Measurements from ENCODE around the gene ATP8B1. TPM values are rescaled to one million over a fixed set of nuclear protein-coding genes. Genes with fewer than 3 reads are reported as not detected.

Gene ATP8B1
- total RNA-seq, 1 donor from 2014 or later: 0.07 TPM

DNA sequence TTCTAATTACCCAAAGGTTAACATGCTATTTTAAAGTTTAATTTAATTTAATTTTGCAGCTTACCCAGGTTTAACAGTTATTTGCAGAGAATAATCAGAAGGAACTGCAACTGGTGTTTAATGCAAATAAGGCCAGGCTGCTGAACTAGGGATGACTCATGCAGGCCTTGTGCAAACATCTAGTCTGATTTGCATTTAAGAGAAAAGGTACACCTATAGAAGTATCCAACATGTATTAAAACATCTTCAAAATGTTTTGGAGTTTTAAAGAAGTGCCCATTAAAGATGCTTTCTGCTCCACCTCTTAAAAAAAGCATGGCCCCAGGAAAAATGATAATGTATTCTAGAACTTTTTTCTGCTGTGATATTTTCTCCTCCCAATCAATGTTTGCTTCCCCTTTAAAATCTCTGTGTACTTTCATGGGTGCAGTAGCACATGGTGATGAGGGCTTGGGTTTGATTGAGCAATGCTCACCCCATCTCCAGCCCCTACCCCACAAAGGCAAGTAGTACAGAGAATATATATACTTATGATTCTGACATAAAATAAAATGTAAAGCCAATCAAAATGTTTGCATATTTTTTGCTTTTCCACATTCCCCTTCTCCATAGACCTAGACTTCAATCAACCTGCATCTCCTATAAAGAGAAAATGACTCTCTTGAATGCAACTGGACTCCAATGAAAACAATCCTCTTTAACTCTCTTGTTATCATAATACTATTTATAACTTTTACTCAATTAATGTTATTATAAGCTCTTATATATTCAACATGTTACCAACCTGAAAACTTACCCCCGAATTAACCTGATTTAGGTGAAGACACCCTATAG is 54.1 kb downstream of the ATP8B1 start:
- Mint-ChIP-seq H3K36me3 (ENCODE audit: unreplicated experiment) (no peaks in the 10 kb centered on the region), H3K4me3 (ENCODE audit: unreplicated experiment) (no peak overlapping the region), H3K9me3 (ENCODE audit: unreplicated experiment) (peaks cover 1% of the 10 kb centered on the region), H3K4me1 (ENCODE audit: low read depth, unreplicated experiment) (peaks cover 10% of the 10 kb centered on the region), H3K27ac (ENCODE audit: unreplicated experiment) (no peak overlapping the region), H3K27me3 (ENCODE audit: unreplicated experiment) (no peaks in the 10 kb centered on the region)
- TF ChIP-seq, protein P1, sequence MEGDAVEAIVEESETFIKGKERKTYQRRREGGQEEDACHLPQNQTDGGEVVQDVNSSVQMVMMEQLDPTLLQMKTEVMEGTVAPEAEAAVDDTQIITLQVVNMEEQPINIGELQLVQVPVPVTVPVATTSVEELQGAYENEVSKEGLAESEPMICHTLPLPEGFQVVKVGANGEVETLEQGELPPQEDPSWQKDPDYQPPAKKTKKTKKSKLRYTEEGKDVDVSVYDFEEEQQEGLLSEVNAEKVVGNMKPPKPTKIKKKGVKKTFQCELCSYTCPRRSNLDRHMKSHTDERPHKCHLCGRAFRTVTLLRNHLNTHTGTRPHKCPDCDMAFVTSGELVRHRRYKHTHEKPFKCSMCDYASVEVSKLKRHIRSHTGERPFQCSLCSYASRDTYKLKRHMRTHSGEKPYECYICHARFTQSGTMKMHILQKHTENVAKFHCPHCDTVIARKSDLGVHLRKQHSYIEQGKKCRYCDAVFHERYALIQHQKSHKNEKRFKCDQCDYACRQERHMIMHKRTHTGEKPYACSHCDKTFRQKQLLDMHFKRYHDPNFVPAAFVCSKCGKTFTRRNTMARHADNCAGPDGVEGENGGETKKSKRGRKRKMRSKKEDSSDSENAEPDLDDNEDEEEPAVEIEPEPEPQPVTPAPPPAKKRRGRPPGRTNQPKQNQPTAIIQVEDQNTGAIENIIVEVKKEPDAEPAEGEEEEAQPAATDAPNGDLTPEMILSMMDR (IDR thresholded peaks at IDR 0.05; ENCODE audit: partially characterized antibody, unreplicated experiment): no peak
- DNase-seq: no peak

DNA sequence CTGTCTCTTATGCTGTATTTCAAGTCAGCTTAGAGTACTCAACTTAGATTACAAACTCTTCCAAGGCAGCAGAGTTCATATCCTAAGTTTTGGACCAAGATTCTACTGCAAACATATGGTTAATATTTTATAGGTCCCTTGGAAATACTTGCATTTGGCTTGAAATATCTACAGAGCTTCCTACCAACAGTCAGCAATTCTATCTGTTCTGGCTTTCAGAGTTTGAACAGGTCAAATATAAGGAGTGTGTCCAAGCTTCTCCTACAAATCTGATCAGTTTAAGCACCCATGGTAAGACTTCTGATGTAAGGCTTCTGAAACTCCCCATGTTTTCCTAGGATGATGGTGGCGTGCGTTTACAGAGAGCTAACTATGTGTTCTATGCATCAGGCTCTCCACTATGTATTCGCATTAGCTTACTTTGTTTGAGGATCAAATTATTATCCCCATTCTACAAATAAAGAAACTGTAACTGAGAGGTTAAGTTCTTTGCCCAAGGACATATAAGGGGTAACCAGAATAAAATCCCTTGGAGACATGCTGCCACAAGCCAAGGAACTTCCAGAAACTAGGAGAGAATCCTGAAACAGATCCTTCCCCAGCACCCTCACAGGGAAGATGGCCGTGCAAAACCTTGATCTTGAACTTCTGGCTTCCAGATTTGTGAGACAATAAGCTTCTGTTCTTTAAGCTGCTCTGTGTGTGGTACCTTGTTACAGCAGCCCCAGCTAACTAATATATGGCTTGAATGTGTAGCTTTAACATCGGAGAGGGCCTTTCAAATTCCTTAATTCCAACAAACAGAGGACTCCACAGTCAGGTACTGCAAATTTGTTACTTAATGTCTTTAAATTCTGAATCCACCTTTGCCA is 55.1 kb downstream of the ATP8B1 start:
- TF ChIP-seq, protein P1 (IDR thresholded peaks at IDR 0.05; ENCODE audit: partially characterized antibody, unreplicated experiment): no peak
- no peak overlapping the region for H3K27ac Mint-ChIP-seq (ENCODE audit: unreplicated experiment)
- no peak overlapping the region for H3K4me3 Mint-ChIP-seq (ENCODE audit: unreplicated experiment)
- no peaks in the 10 kb centered on the region for H3K36me3 Mint-ChIP-seq (ENCODE audit: unreplicated experiment)
- peaks cover 1% of the 10 kb centered on the region for H3K9me3 Mint-ChIP-seq (ENCODE audit: unreplicated experiment)
- H3K27me3 Mint-ChIP-seq (ENCODE audit: unreplicated experiment): no peaks in the 10 kb centered on the region
- peaks cover 10% of the 10 kb centered on the region for H3K4me1 Mint-ChIP-seq (ENCODE audit: low read depth, unreplicated experiment)
- no peak for DNase-seq

DNA sequence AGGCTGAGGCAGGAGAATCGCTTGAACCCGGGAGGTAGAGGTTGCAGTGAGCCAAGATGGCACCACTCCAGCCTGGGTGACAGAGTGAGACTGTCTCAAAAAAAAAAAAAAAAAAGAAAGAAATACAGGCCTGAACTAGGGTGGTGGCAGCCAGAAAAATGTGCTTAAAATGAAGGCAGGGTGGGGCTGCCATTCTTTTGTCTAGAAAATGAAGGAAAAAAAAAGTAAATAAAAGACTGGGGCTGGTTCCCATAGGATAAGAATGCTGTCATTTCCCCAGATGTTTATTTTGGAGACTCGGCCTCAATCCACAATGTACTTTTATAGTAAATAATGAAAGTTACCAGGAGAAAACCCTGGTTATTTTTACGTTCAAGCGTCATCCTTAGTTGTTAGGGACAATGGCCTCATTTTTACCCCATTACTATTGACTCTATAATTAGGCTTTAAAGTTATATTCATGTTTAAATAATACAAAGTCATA is 58.9 kb downstream of the ATP8B1 start:
- no peak for DNase-seq
- Mint-ChIP-seq H3K4me3 (ENCODE audit: unreplicated experiment) (no peak overlapping the region), H3K9me3 (ENCODE audit: unreplicated experiment) (no peaks in the 10 kb centered on the region), H3K27me3 (ENCODE audit: unreplicated experiment) (no peaks in the 10 kb centered on the region), H3K27ac (ENCODE audit: unreplicated experiment) (no peak overlapping the region), H3K4me1 (ENCODE audit: low read depth, unreplicated experiment) (peaks cover 5% of the 10 kb centered on the region), H3K36me3 (ENCODE audit: unreplicated experiment) (peaks cover 2% of the 10 kb centered on the region)
- TF ChIP-seq, protein P1 (IDR thresholded peaks at IDR 0.05; ENCODE audit: partially characterized antibody, unreplicated experiment): no peak

DNA sequence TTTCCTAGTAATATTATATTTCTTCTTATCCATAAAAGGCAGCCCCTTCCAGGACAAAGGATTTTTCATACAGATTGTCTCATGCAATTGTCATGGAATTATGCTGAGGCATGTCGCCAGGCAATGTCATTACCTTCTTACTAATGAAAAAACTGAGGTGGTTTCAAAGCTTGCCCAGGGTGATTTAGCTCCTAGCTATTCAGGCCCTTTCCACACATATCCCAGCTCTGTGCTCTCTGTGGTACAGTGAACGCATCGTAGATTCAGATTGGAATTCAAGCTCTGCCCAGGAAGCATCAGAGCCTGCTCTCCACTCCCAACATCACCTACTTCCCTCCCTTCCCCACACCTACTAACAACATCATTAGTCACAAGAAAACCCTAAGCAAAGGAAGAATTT is 60.1 kb downstream of the ATP8B1 start:
- H3K4me1 Mint-ChIP-seq (ENCODE audit: low read depth, unreplicated experiment): no peaks in the 10 kb centered on the region
- TF ChIP-seq, protein P1 (IDR thresholded peaks at IDR 0.05; ENCODE audit: partially characterized antibody, unreplicated experiment): no peak
- DNase-seq: no peak
- no peak overlapping the region for H3K4me3 Mint-ChIP-seq (ENCODE audit: unreplicated experiment)
- H3K27ac Mint-ChIP-seq (ENCODE audit: unreplicated experiment): no peak overlapping the region
- H3K36me3 Mint-ChIP-seq (ENCODE audit: unreplicated experiment): peaks cover 4% of the 10 kb centered on the region
- H3K9me3 Mint-ChIP-seq (ENCODE audit: unreplicated experiment): no peaks in the 10 kb centered on the region
- H3K27me3 Mint-ChIP-seq (ENCODE audit: unreplicated experiment): peaks cover 2% of the 10 kb centered on the region

Data from glutamatergic neuron (in vitro differentiated cells).